Activated CD8-positive, alpha-beta memory T cell treated with anti-CD3 and anti-CD28 coated beads, Interleukin-2, amount 50 U/mL, for 1 hour (primary cell): Measurements from ENCODE around the gene LRBA.

Source experiments
- DNase-seq: peaks from one replicate; pipeline ENCODE4 v3.0.0-alpha.2; 2020; ENCODE audit errors: extremely low read depth

Gene LRBA

GRCh38 chr4:150739591-150739990 is 275.5 kb downstream of the LRBA start:
- no peak for DNase-seq

- no peak for DNase-seq
These were observed 289.0 kb downstream of the LRBA start for GRCh38 chr4:150725957-150726523.

DNA sequence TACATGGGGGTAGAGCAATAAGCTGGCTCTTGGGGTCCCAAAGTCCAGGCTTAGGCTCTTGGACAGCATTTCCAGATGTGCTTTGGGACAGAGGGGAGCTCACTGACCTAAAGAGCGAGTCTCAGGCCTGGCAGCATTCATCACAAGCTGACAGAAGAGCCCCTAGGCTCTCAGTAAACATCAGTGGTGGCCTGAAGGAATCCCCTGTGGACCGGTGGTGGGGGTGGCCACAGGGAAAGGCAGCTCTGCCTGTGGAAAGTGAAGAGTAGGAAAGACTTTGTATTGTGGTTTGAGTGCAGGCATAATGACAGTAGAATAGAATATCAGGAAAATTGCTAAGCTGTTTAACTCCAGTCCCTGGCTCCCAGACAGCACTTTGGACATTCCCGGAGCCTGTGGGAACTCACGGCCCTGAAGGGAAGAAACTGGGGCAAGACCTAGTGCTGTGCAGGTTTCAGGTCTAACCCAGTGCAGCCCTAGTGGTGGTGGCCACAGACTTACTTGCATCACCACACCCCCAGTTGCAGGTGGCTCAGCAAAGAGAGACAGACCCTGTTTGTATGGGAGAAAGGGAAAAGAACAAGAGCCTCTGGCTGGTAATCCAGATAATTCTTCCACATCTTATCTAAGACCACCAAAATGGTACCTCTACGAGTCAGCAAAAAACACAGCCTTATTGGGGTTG is 291.2 kb downstream of the LRBA start:
- DNase-seq: no peak

- no peak for DNase-seq
These were observed 292.1 kb downstream of the LRBA start for GRCh38 chr4:150722908-150723362.

GRCh38 chr4:150720973-150721518 is 294.0 kb downstream of the LRBA start:
- no peak for DNase-seq

GRCh38 chr4:150717952-150718351 is 297.1 kb downstream of the LRBA start:
- no peak for DNase-seq

DNA sequence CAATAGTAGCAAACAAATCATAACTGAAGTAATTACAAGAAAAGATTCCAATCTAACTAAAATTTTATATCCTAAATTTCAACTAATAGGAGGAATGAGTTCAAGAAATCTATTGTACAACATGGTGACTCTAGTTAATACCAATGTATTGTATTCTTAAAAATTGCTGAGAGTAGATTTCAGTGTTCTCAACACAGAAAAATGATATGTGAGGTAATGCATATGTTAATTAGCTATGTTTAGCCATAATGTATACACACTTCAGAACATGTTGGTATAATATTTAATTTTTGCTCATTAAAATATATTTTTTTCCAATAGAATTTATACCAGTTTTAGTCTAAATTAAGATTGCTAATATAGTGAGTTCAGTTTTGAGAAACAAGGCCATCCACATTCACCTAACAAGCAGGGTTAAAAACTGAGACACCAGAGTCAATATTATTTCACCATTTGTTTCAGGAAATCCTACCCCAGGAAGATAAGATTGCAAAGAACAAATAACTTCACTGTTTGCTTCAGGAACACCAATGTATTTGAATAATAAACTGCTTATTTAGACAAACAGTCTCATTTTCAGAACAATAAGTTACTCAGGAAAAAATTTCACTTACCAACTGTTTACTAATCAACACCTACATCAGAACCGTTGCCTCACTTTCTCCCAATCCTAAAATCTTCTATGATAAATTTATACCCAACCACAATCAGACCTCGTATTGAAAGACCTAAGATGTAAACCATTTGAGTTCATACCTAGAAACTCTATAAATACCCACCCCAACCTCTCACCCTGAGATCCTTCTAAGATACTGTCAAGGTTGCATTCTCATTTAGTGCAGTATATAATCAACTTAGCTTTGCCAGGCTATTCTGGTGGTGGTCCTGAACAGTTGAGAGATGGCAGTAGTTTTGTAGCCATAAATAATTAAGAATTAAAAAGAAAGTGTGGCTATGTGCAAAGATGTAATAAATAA is 300.3 kb downstream of the LRBA start:
- no peak for DNase-seq

DNA sequence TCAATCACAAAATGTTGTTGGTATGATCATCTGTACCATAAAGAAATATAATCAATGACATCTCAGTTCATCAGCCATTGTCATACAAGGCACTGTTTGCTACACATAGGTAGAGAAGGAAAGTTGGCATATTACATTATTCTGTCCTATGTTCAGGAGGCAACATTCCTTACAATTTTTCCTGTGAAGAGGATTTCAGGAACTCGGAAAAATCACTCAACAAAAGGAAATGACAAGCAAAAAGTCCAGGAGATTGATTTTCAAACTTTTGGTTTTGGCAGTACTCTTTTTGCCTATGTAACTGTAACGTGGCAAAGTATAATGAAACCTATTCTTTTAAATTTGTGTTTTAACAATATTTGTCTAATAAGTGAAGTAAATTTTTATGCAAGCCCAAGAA is 301.8 kb downstream of the LRBA start:
- no peak for DNase-seq

DNA sequence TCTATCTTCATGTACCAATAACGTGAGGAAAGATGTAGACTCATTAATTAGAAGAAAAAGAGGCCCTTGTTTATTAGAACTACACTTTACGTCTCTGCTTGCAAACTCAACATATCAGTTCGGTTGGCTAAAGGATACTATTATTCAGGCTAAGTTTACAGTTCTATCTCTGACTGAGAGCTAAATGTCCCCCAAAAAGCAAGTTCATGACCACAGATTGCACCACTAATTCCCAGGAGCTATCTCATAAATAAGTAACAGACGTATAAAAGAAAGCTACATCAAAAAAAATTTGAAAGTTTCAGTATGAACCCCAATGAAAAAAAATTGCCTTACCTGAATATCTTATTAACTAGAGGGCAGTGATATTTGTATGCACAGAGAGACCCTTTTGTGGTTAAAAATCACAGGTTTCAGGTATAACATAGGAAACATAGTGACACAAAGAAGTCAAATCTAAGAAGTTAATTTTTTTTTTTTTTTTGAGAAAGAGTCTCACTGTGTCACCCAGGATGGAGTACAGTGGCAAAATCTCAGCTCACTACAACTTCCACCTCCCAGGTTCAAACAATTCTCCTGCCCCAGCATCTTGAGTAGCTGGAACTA is 304.2 kb downstream of the LRBA start:
- DNase-seq: no peak

GRCh38 chr4:150708004-150708403 is 307.1 kb downstream of the LRBA start:
- no peak for DNase-seq

GRCh38 chr4:150699599-150699998 is 315.5 kb downstream of the LRBA start:
- DNase-seq: no peak

DNA sequence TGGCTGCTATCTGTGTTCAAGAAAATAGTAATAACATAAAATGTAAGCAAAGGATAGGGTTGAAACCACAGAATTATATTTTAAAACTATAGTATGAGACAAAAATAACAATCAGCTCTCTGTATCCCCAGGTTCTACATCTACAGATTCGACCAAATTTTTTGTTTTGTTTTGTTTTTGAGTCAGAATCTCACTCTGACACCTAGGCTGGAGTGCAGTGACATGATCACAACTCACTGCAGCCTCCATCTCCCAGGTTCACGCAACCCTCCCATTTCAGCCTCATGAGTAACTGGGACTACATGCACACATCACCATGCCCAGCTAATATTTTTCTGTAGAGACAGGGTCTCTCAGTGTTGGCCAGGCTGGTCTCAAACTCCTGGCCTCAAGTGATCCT is 319.9 kb downstream of the LRBA start:
- no peak for DNase-seq

GRCh38 chr4:150694438-150694837 is 320.6 kb downstream of the LRBA start:
- no peak for DNase-seq

GRCh38 chr4:150683775-150684350 is 331.2 kb downstream of the LRBA start:
- no peak for DNase-seq

- DNase-seq: no peak
These were observed 333.0 kb downstream of the LRBA start for GRCh38 chr4:150682126-150682525.

GRCh38 chr4:150681063-150681462 is 334.0 kb downstream of the LRBA start:
- DNase-seq: no peak

- DNase-seq: no peak
These were observed 334.4 kb downstream of the LRBA start for GRCh38 chr4:150680651-150681050.

- DNase-seq: no peak
These were observed 335.2 kb downstream of the LRBA start for GRCh38 chr4:150679765-150680343.

DNA sequence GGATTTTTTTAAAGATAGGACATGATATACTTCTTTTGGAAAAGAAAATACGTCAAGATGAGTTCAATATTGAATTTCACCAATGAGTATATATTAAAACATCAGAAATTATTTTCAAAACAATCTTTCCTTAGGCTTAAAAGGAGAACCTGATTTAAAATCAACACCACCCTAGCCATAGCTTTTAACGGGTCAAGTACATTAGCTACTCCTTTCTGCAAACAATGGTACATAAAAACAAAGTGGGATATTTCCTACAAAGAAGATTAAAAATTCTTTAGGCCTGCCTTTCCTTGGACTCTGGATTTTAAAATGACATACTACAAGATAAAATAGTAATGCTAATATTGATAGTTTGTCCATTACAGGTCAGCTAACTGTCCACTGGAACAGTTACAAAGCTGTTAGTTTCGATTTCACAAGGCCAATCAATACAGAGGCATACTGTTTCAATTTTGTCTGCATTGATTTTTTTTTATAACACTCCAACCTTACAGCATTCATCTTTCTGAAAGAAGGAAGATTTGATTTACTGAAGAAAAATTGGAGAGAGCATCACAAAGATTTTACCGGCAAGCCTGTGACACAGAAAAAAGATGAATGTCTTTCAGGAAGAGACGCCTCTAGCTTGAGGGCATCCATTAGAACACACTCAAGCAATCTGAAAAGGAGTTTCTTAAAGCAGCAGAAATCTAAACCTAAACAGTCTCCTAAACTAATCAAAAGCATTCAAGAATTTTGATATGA is 335.9 kb downstream of the LRBA start:
- DNase-seq: no peak

- DNase-seq: no peak
These were observed 341.3 kb downstream of the LRBA start for GRCh38 chr4:150673793-150674192.
